Measurements from ENCODE around the gene GNPNAT1. TPM values are rescaled to one million over a fixed set of nuclear protein-coding genes. Genes with fewer than 3 reads are reported as not detected.
A peak's percentile ranks its signal among the peaks of the same experiment; 100 is the strongest.
"Not testable (repeated sequence)": the region's sequence is repeated elsewhere in the genome, so short reads cannot be mapped to it uniquely, and the experiment has no call there.

The GNPNAT1 gene
- total RNA-seq, 1 experiment from 2014 or later = 69.2 TPM

DNA sequence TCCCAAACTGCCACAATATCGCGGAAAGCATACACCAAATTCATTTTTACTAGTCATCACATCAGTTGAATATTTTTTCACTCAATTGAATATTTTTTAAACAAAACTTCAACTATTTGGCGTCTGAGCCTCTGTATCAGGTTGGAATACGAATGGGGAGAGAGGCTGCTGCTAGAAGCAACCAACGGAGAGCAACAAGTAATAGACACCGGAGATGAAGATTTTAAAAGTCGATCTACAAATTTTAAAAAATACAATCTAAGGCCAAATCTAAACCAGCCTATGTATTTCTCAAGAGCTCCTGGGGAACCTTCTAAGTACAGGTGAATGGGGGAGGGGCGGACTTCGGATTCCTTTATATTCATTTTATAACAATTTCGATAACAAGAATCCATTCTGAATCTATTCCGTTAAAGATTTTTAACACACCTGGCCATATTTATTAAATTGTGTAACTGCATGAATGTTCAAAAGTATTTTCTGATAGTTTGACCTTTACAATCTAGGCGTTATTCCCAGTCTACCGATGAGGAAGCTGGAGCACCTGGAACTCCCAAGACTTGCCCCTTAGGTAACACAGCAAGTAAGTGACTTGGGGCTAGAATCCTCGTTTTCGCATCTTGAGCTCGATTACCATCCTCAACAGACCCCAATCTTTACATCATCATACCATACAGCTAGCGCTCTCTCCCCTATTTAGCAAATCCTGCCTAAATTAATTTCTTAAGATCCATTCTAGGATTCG is 1.2 kb downstream of the GNPNAT1 start:
- no peak for DNase-seq (ENCODE audit: low read depth)

GRCh38 chr14:52789118-52789517 is 2.3 kb downstream of the GNPNAT1 start:
- no peak for DNase-seq (ENCODE audit: low read depth)

GRCh38 chr14:52786887-52787286 is 4.5 kb downstream of the GNPNAT1 start:
- no peak for DNase-seq (ENCODE audit: low read depth)

GRCh38 chr14:52783206-52783605 is 8.2 kb downstream of the GNPNAT1 start:
- DNase-seq (ENCODE audit: low read depth) = no peak

DNA sequence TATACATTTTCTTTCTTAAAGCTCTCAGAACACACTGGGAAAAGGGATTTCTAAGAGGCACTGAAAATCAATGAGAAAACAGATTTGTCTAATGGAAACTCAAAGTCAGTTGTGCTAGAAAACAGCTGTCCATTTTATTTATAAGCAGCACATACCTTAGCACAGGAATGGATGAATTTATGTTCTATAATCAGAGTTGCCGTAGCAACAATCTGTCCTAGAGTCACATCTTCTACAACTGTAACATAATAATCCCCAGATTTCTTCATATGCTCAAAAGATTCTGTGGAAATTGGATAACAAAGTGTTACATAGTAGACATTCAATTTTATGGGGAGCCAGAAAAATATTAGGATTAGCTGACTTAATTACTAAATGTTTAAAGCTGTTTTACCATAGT is 9.8 kb downstream of the GNPNAT1 start:
- no peak for DNase-seq (ENCODE audit: low read depth)

- no peak for DNase-seq (ENCODE audit: low read depth)
Observed at GRCh38 chr14:52780893-52781292, 10.5 kb downstream of the GNPNAT1 start.

- DNase-seq (ENCODE audit: low read depth) = no peak
Observed at GRCh38 chr14:52778702-52779101, 12.7 kb downstream of the GNPNAT1 start.

GRCh38 chr14:52776816-52777215 is 14.6 kb downstream of the GNPNAT1 start:
- no peak for DNase-seq (ENCODE audit: low read depth)

GRCh38 chr14:52769887-52770286 is 21.5 kb downstream of the GNPNAT1 start:
- peak; percentile 50 for DNase-seq (ENCODE audit: low read depth)

DNA sequence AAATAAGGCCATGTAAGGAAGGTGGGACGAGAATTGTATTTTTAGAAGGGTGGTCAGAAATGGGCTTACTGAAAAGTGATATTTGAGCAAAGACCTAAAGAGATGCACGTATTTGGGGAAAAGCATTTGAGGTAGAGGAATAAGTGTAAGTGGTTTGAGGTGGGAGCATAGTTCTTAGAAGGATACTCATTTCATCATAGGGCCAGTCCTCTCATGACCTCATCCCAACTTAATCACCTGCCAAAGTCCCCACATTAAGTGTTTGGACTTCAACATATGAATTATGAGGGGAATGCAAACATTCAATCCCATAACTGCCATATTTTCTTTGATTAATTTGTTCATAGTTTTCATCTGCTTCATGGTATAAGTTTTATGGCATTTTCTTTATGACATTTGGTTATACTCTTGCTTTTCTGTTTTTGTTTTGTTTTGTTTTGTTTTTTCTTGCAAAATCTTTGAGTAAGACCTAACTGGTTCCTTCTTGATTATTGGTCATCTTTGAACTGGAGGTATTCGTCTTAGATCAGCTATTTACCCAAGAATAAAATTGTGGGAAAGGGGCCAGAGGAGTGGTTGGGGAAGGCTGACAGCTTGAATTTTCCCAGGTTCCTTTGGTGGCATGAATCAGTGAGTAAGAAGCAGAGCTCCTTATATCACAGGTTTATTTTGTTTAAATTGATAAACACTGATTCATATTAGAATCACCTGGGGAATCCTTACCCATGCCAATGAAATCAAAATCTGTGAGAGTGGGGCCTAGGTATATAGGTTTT is 24.2 kb downstream of the GNPNAT1 start:
- no peak for DNase-seq (ENCODE audit: low read depth)

DNA sequence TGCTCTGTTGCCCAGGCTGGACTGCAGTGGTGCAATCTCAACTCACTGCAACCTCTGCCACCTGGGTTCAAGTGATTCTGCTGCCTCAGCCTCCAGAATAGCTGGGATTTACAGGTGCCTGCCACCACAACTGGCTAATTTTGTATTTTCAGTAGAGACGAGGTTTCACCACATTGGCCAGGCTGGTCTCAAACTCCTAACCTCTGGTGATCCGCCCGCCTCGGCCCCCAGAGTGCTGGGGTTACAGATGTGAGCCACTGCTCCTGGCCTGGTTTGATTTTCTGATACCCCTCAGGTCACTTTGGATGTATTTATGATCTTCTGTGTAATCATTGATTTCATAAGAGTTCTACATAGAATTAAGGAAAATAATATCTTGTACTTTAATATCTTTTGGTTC is 28.5 kb downstream of the GNPNAT1 start:
- DNase-seq (ENCODE audit: low read depth) = not testable (repeated sequence)

DNA sequence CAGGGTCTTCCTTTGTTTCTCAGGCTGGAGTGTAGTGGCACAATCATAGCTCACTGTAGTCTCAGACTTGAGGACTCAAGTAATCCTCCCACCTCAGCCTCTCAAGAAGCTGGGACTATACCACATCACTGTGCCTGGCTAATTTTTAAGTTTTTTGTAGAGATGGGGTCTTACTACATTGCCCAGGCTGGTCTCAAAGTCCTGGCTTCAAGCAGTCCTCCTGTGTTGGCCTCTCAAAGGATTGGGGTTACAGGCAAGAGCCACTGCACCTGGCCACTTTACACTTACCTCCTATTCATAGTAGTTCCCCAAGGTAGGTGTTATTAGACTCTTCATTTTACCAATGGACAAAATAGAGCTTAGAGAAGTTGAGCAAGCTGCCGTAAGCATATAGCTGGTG is 32.3 kb downstream of the GNPNAT1 start:
- DNase-seq (ENCODE audit: low read depth) = no peak

DNA sequence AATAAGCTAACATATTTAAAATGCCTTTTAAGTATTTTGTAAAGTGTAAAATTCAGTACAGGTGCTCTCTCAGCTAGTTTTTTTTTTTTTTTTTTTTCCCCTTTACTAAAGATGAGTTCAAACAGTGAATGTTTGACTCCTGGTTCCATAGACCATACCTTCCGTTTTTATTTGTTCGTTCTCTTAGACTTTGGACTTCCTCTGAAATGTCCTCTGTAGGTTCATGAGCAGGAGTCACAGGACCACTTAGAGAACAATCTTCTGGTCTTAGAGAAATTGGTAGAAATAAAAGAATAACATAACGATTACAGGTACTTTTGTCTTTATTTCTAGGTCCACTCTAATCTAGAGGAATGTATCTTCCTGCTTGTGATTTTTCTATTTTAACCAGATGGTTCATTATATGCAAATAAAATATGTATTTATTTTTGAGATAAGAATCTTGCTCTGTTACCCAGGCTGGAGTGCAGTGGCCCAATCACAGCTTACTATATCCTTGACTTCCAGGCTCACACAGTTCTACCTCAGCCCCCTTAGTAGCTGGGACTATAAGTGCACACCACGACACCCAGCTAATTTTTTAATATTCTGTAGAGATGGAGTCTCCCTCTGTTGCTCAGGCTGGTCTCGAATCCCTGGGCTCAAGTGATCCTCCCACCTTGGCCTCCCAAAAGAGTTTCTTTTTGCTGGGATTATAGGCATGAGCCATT is 35.6 kb downstream of the GNPNAT1 start:
- DNase-seq (ENCODE audit: low read depth) = no peak

- no peak for DNase-seq (ENCODE audit: low read depth)
Observed at GRCh38 chr14:52748647-52749292, 42.6 kb downstream of the GNPNAT1 start.

DNA sequence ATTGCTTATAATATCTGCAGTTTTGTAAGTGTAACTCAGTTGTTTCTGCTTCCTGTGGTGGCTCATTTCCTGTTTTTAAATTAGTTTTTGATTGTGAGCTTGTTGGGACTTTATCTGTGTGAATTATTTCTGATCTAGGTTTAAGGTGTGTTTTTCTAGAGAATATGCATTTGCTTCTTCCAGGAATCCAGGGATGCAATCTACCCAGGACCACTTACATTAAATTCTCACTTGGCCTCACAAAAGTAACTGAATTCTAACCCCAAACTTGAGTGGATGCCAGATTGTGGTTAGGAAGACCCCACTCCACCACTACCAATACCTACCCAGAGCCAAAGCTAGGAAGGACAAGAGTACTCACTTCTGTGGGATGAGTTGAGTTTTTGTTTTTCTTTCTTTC is 49.5 kb downstream of the GNPNAT1 start:
- no peak for DNase-seq (ENCODE audit: low read depth)

GRCh38 chr14:52740751-52741150 is 50.7 kb downstream of the GNPNAT1 start:
- DNase-seq (ENCODE audit: low read depth) = no peak

- DNase-seq (ENCODE audit: low read depth) = no peak
Observed at GRCh38 chr14:52738409-52738808, 53.0 kb downstream of the GNPNAT1 start.

GRCh38 chr14:52735921-52736489 is 55.4 kb downstream of the GNPNAT1 start:
- no peak for DNase-seq (ENCODE audit: low read depth)

DNA sequence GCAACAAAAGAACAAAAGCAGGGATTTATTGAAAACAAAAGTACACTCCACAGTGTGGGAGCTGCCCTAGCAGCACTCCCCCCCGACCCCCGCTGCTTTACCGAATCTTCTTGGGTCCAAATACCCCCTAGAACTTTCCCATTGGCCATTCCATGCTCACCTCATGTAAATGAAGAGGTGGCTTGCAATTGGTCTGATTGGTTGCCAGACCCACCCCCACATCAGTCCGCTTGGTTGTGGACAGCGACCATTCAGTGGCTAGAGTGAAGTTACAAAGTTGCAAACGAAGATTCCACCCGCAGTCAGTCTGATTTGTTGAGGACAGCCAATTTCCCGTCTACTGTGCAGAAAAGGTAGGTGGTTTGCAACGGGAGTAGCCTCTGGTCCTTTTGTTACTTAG is 57.6 kb downstream of the GNPNAT1 start:
- DNase-seq (ENCODE audit: low read depth) = no peak

GRCh38 chr14:52730709-52731111 is 60.7 kb downstream of the GNPNAT1 start:
- DNase-seq (ENCODE audit: low read depth) = peak; percentile 31

All from HT1080 (cell line).